A549 (cell line): Measurements from ENCODE around the gene PPP6C.
"Not testable (repeated sequence)": the region's sequence is repeated elsewhere in the genome, so short reads cannot be mapped to it uniquely, and the experiment has no call there.

Source experiments
- EP300 ChIP-seq, 2 experiments: fragments of >200 bp; sonication (Bioruptor Twin); formaldehyde crosslinking; IDR thresholded peaks; 2 replicates in 1 of 2; 3 replicates in 1 of 2; pipeline ENCODE4 v1.6.1; 2016 to 2017
- GATA3 ChIP-seq: IDR thresholded peaks from 2 replicates; pipeline ENCODE4 v1.6.1; 2012; ENCODE audit warnings: borderline replicate concordance
- HDAC2 ChIP-seq: fragments of 200-600 bp; sonication (generic); IDR thresholded peaks from 2 replicates; pipeline ENCODE4 v1.6.1; 2016
- HOXA7 ChIP-seq: fragments of 250-450 bp; sonication (Bioruptor Pico); IDR thresholded peaks from 2 replicates; pipeline ENCODE4 v1.5.0; 2020; ENCODE audit warnings: mild to moderate bottlenecking, moderate library complexity
- MYC ChIP-seq: IDR thresholded peaks from 2 replicates; pipeline ENCODE4 v1.6.1; 2012; ENCODE audit warnings: mild to moderate bottlenecking, inconsistent platforms, low read length, improper control_type of control experiment, borderline replicate concordance
- TF ChIP-seq, protein P1 (sequence below): fragments of >200 bp; sonication (Bioruptor Twin); formaldehyde crosslinking; IDR thresholded peaks from 3 replicates; pipeline ENCODE4 v1.5.1; 2016

DNA sequence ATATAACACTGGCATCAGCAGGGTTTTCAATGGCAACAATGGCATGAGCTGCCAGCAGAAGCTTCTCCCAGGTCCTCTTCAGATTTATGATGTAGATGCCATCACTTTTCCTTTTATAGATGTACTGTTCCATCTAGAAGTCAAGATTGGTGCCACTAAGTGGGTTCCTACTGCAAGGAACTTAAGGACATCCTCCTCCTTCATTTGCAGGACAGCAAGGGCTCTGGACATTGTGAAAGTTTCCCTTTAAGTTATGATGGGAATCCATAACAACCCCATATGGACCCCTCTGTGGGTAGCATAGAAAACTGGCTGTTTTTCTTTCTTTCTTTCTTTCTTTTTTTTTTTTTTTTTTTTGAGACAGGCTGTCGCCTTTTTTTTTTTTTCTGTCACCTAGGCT, 6.0 kb upstream of the PPP6C start:
- not testable (repeated sequence) for TF ChIP-seq EP300 (IDR thresholded peaks at IDR 0.05); HDAC2; MYC; HOXA7 (CRISPR knock-in tag); GATA3
- TF ChIP-seq, protein P1, sequence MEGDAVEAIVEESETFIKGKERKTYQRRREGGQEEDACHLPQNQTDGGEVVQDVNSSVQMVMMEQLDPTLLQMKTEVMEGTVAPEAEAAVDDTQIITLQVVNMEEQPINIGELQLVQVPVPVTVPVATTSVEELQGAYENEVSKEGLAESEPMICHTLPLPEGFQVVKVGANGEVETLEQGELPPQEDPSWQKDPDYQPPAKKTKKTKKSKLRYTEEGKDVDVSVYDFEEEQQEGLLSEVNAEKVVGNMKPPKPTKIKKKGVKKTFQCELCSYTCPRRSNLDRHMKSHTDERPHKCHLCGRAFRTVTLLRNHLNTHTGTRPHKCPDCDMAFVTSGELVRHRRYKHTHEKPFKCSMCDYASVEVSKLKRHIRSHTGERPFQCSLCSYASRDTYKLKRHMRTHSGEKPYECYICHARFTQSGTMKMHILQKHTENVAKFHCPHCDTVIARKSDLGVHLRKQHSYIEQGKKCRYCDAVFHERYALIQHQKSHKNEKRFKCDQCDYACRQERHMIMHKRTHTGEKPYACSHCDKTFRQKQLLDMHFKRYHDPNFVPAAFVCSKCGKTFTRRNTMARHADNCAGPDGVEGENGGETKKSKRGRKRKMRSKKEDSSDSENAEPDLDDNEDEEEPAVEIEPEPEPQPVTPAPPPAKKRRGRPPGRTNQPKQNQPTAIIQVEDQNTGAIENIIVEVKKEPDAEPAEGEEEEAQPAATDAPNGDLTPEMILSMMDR: not testable (repeated sequence)
